Measurements from ENCODE around the gene WFS1.

DNA sequence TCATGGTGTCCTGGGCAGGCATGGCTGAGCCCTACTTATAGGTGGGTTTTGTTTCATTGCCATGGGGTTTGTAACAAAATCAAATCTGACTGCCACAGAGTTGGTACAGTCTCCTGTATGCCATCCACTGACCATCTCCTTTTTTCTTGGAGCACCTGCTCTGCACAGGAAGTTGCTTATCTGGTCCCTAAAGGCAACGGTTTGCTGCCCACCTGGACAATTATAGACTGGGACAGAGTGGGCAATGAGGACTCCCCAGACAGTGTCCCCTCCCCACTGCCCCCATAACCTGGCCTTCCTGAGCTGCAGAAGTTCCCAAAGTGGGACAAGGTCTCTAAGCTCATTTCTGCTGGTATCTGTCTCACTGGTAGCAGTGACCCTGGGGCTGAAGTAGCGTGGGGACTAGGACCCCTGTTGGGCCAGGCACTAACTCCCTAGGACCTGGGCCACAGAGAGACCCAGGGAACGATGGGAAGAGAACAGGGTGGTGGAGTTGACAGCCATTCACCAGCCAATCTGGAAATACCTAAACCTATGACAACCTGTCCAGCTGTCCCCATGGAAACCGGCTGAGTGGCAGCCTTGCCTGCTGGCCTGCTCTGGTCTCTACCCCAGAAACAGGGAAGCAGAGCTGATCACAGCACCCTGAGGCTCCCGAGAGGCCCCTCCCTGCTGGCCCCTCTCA is 64.7 kb downstream of the WFS1 start:
- TF ChIP-seq, protein P1, sequence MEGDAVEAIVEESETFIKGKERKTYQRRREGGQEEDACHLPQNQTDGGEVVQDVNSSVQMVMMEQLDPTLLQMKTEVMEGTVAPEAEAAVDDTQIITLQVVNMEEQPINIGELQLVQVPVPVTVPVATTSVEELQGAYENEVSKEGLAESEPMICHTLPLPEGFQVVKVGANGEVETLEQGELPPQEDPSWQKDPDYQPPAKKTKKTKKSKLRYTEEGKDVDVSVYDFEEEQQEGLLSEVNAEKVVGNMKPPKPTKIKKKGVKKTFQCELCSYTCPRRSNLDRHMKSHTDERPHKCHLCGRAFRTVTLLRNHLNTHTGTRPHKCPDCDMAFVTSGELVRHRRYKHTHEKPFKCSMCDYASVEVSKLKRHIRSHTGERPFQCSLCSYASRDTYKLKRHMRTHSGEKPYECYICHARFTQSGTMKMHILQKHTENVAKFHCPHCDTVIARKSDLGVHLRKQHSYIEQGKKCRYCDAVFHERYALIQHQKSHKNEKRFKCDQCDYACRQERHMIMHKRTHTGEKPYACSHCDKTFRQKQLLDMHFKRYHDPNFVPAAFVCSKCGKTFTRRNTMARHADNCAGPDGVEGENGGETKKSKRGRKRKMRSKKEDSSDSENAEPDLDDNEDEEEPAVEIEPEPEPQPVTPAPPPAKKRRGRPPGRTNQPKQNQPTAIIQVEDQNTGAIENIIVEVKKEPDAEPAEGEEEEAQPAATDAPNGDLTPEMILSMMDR (IDR thresholded peaks at IDR 0.05; ENCODE audit: insufficient read depth, low read length, poor library complexity, severe bottlenecking): peak; percentile 17
- no peak for TF ChIP-seq EZH2phosphoT487 (conservative IDR thresholded peaks at IDR 0.05; ENCODE audit: low read length)
